HG02678 (cell line): ENCODE data around the gene PPP4R2.

Source experiments
- ATAC-seq: cut with Tn5 transposase; IDR thresholded peaks from one replicate; pipeline ENCODE4 v1.9.1; 2021; ENCODE audit warnings: mild to moderate bottlenecking, moderate library complexity; ENCODE audit not compliant: unreplicated experiment

The PPP4R2 gene

DNA sequence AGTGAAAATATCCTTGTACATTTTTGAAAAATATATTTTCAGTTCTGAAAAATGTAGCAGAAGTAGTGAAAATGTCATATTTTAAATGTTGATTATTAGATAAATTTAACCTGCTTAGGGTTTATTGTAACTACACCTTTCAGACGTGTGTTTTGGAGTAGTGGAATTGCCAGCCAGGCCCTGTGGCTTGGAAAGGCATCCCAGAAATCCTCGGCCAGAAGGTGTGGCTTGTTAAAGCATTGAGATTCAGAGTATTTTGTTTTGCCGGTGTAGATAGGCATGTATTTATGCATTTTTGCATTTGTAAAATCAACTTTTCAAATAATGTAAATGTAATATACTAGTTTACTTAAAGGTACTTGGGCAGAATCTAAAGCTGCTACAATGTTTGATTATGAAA is 71.8 kb downstream of the PPP4R2 start:
- ATAC-seq, result no peak

- ATAC-seq, result no peak
These were observed 72.6 kb downstream of the PPP4R2 start for GRCh38 chr3:73069187-73069586.

GRCh38 chr3:73069775-73070444 is 73.3 kb downstream of the PPP4R2 start:
- no peak for ATAC-seq

DNA sequence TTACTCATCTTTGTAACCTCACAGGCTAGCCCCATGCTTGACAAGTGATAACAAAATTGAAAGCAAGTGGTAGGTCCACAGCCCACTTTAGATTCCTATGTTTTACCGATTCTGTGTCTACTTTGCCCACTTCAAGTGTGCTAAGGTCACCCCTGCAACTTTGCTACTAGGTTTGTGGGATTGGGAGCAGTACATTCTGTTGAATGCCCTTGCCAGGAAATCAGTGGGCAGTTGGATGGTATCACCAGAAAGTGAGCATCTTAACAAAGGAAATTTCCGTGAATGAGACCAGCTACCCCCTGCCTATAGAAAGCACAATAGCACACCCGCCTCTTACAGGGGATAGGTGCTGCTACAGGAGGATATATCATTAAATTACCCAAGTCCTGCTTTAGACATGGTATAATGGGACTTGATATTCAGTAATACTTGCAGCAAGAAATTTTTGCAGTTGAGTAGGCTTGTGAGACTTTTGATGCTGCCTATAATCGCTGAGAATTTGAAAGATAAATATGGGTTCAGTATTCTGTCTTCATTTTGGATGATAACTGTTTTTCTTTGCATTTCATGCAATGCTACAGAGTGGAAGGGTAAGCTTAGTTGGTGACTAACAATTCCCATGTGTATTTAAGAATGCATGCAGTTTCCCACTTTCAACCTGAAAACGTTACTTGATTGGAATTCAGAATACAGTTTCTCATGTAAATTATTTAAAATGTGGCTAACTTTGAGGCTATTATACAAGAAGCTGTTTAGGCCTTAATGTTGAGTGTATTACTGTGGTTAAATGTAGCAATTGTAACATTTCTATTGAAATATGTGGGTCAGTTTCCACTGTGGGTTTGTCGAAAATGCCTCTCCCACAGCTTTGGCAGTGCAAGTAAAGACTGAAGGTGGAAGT is 74.3 kb downstream of the PPP4R2 start:
- ATAC-seq, result no peak

GRCh38 chr3:73071952-73072351 is 75.3 kb downstream of the PPP4R2 start:
- ATAC-seq, result no peak

- ATAC-seq, result no peak
These were observed 76.0 kb downstream of the PPP4R2 start for GRCh38 chr3:73072634-73073033.

DNA sequence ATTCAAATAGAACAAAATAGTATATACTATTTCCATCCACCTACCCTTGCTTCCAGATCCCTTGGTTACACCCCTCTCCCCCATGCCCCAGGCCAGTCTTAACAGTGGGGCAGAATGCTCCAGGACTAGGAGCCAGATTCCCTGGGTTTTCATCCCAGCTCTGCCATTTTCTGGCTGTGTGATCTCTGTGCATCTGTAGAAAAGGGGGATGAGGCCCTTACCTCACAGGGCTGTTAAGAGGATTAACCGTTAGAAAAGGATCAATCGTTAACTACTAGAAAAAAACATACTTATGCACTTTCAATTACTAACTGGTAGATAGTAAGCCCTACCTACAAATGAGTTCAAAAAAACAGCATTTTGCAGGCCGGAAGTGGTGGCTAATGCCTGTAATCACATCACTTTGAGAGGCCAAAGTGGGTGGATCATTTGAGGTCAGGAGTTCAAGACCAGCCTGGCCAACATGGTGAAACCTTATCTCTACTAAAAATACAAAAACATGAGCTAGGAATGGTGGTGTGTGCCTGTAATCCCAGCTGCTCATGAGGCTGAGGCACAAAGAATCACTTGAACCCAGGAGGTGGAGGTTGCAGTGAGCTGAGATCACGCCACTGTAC is 76.6 kb downstream of the PPP4R2 start:
- ATAC-seq, result no peak

GRCh38 chr3:73074781-73075180 is 78.2 kb downstream of the PPP4R2 start:
- no peak for ATAC-seq

DNA sequence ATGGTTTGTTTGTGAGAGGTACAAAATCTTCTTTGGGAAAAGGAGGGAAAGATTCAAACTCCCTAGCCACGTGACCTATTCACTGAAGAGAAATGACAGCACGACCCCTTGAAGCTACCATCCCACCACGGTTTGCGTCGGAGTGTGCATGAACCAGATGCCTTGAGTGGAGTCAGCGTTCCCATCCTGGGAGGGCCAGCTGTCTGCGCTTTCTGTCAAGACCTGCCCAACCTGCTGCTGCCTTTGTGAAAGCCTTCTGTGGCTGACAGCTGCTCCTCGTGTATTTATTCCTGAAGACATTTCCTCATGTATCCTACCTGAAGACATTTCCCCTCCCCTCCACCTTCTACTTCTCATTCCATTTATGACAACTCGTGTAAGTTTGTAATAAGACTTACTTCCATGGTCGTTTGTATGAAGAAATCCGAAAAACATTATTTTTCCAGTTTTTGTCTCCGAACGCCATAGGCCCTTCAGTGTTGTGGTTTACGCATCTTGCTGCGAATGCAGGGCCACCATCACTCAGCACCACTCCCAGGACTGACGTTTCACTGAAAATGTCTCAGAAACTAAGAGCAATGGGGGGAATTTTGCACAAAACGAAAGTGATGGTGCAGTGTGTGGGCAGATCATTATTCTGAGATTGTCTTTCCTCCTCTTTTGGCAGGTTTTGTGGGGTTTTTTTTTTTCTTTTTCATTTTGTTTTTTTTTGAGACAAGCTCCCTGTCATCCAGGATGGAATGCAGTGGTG is 83.8 kb downstream of the PPP4R2 start:
- peak; percentile 59 for ATAC-seq

GRCh38 chr3:73081140-73081539 is 84.5 kb downstream of the PPP4R2 start:
- no peak for ATAC-seq

DNA sequence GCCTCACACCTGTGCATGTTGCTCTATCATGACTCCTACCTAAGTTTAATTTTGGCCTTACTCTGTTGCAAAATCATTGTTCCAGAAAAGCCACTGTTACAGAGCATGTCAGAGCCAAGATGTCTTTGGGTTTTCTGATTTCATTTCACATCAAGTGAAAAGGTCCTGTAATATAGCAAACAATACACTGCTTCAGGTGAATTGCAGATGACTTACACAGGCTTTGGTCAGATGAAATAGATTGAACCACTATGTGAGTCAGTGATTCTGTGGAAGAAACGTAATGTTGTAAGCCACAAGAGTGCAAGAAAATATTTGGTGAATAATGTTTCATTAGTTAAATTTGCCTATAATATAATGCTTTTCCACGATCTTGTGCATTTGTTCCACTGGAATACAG is 87.6 kb downstream of the PPP4R2 start:
- ATAC-seq, result no peak

DNA sequence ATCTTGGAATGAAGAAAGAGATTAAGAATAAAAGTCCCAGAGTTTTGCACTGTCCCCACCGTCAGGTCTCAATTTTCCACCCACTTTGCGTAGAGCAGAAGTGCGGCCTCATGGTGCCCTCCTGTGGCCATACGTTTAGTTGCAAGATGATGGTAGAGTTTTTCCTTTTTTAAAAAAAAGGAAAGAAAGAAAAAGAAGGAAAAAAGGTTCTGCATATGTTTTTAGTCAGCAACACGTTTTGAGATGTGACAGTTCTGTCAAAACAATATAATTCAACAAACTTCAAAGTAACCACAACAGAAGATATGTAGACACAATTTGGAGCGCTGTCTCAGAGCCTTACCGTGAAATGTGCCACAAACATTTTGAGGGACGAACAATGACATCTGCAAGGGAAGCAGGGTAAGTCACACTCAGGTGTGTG is 89.5 kb downstream of the PPP4R2 start:
- ATAC-seq, result no peak

- no peak for ATAC-seq
These were observed 97.5 kb downstream of the PPP4R2 start for GRCh38 chr3:73094129-73094528.

- ATAC-seq, result no peak
These were observed 98.3 kb downstream of the PPP4R2 start for GRCh38 chr3:73094951-73095350.

- no peak for ATAC-seq
These were observed 99.6 kb downstream of the PPP4R2 start for GRCh38 chr3:73096169-73096568.

GRCh38 chr3:73098026-73098425 is 101.4 kb downstream of the PPP4R2 start:
- ATAC-seq, result no peak

- no peak for ATAC-seq
These were observed 102.3 kb downstream of the PPP4R2 start for GRCh38 chr3:73098873-73099272.

- peak; percentile 87 for ATAC-seq
These were observed 104.3 kb downstream of the PPP4R2 start for GRCh38 chr3:73100741-73101559.

DNA sequence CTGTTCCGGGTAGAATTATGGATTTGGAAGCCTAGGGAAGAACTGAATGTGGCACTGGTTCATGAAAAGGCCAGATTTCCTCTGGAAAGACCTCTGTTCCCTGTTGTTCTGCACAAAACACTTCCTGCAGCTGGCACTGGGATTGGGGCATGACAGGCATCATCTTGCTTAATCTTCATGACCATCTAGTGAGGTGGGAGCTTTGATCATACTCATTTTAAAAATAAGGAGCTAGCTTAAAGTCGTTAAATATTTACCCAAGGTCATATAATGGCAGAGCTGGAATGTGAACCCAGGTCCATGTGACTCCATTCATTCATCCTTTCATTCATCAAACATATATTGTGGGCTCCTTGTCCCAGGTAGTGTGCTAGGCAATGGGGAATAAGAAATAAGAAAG is 105.3 kb downstream of the PPP4R2 start:
- no peak for ATAC-seq

DNA sequence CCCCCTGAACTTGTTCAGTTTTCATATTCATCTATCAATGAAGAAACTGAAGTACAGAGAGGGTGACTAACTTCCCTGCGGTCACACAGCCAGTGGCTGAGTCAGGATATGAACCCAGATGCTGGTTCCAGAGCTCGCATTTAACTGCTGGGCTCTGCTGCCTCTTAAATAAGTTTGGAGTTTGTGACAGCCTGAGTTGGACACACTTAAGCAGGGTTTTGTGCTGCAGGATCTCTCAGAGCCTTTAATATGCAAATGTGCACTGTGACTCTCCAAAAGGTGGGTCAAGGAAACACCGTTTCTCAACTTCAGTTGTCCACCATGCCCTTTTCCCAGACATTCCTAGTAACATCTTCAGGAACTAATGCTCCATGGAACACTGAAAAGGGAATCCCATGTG is 110.6 kb downstream of the PPP4R2 start:
- ATAC-seq, result no peak
